HEK293 (cell line): ENCODE measurements around the gene SH3RF3.

Experiments
- CTCF ChIA-PET: fragments of 350-600 bp; formaldehyde crosslinking; extraction: SDS; loops from one replicate; lab custom pipeline; 2021; ENCODE audit warnings: antibody characterized with exemption; lab: Yijun Ruan, JAX
- POLR2A ChIA-PET: fragments of 300-600 bp; formaldehyde crosslinking; extraction: SDS; loops from one replicate; lab custom pipeline; 2020; ENCODE audit warnings: antibody characterized with exemption, inconsistent platforms; lab: Yijun Ruan, JAX
- H3K27ac ChIP-seq: fragments of 200-500 bp; sonication (Bioruptor generic); 2 replicates; pipeline ENCODE4 v1.5.1; 2014; ENCODE audit warnings: low read depth, low read length, control low read depth, inconsistent platforms; ENCODE audit errors: extremely low read depth
- H3K36me3 ChIP-seq, 2 experiments: fragments of 200-500 bp in 1 of 2; sonication (Bioruptor generic) in 1 of 2; 1 replicate in 1 of 2; 2 replicates in 1 of 2; pipeline ENCODE4 v1.5.1; 2014 to 2017; ENCODE audit warnings: inconsistent platforms in 2 of 2, low read length in 2 of 2; ENCODE audit not compliant: control insufficient read depth in 2 of 2, insufficient read depth in 1 of 2
- H3K4me1 ChIP-seq: fragments of 200-500 bp; sonication (Bioruptor generic); 2 replicates; pipeline ENCODE4 v1.5.1; 2014; ENCODE audit warnings: mild to moderate bottlenecking, low read length, inconsistent platforms; ENCODE audit not compliant: control insufficient read depth, insufficient read depth
- H3K4me3 ChIP-seq: 2 replicates; pipeline ENCODE4 v1.5.1; 2011; ENCODE audit warnings: low read depth, mild to moderate bottlenecking, control low read depth, low read length, moderate library complexity
- H3K9me3 ChIP-seq: fragments of 200-500 bp; sonication (Bioruptor generic); 2 replicates; pipeline ENCODE4 v1.5.1; 2014; ENCODE audit warnings: low read depth, low read length, inconsistent platforms; ENCODE audit not compliant: control insufficient read depth, insufficient read depth
- EGR2 ChIP-seq: fragments of 450-650 bp; formaldehyde crosslinking; IDR thresholded peaks from 2 replicates; pipeline ENCODE4 v1.5.1; 2016; ENCODE audit warnings: low read depth, missing biosample characterization, missing genetic modification characterization
- GLIS2 ChIP-seq: fragments of 450-650 bp; formaldehyde crosslinking; IDR thresholded peaks from 2 replicates; pipeline ENCODE4 v1.5.1; 2016; ENCODE audit warnings: missing biosample characterization, missing genetic modification characterization
- KLF7 ChIP-seq: fragments of 450-650 bp; formaldehyde crosslinking; IDR thresholded peaks from 2 replicates; pipeline ENCODE4 v1.5.1; 2016; ENCODE audit warnings: missing biosample characterization, missing genetic modification characterization, borderline replicate concordance
- PRDM10 ChIP-seq: fragments of 450-650 bp; formaldehyde crosslinking; IDR thresholded peaks from 2 replicates; pipeline ENCODE4 v1.5.1; 2016; ENCODE audit warnings: missing biosample characterization, missing genetic modification characterization
- SCRT2 ChIP-seq: fragments of 450-650 bp; formaldehyde crosslinking; IDR thresholded peaks from 2 replicates; pipeline ENCODE4 v1.5.1; 2016; ENCODE audit warnings: missing biosample characterization, missing genetic modification characterization
- TCF7L2 ChIP-seq: IDR thresholded peaks from 2 replicates; pipeline ENCODE4 v1.6.1; 2011; ENCODE audit warnings: low read depth, mild to moderate bottlenecking, inconsistent platforms, low read length, moderate library complexity, borderline replicate concordance
- ZEB2 ChIP-seq: fragments of 450-650 bp; formaldehyde crosslinking; IDR thresholded peaks from 2 replicates; pipeline ENCODE4 v1.5.1; 2016; ENCODE audit warnings: missing biosample characterization, missing genetic modification characterization
- ZFHX2 ChIP-seq: fragments of 450-650 bp; formaldehyde crosslinking; conservative IDR thresholded peaks from 2 replicates; pipeline ENCODE4 v1.5.1; 2016; ENCODE audit warnings: missing biosample characterization, missing genetic modification characterization
- ZFP3 ChIP-seq: fragments of 450-650 bp; formaldehyde crosslinking; IDR thresholded peaks from 2 replicates; pipeline ENCODE4 v1.5.1; 2016; ENCODE audit warnings: low read depth, missing biosample characterization, missing genetic modification characterization
- ZNF132 ChIP-seq: fragments of 450-650 bp; formaldehyde crosslinking; IDR thresholded peaks from 2 replicates; pipeline ENCODE4 v1.5.1; 2017; ENCODE audit warnings: missing biosample characterization, missing genetic modification characterization, borderline replicate concordance
- ZNF148 ChIP-seq: fragments of 450-650 bp; formaldehyde crosslinking; IDR thresholded peaks from 2 replicates; pipeline ENCODE4 v1.5.0; 2017; ENCODE audit warnings: missing biosample characterization, missing genetic modification characterization, borderline replicate concordance
- ZNF239 ChIP-seq: fragments of 450-650 bp; formaldehyde crosslinking; IDR thresholded peaks from 2 replicates; pipeline ENCODE4 v1.5.1; 2016; ENCODE audit warnings: missing biosample characterization, missing genetic modification characterization
- ZNF24 ChIP-seq: fragments of 450-650 bp; formaldehyde crosslinking; IDR thresholded peaks from 2 replicates; pipeline ENCODE4 v1.5.1; 2016; ENCODE audit warnings: missing biosample characterization, missing genetic modification characterization
- ZNF514 ChIP-seq: fragments of 450-650 bp; formaldehyde crosslinking; IDR thresholded peaks from 2 replicates; pipeline ENCODE4 v1.5.1; 2016; ENCODE audit warnings: missing biosample characterization, missing genetic modification characterization
- ZNF529 ChIP-seq: fragments of 450-650 bp; formaldehyde crosslinking; IDR thresholded peaks from 2 replicates; pipeline ENCODE4 v1.5.1; 2017; ENCODE audit warnings: missing genetic modification characterization, missing biosample characterization; ENCODE audit not compliant: insufficient replicate concordance
- ZNF544 ChIP-seq: fragments of 450-650 bp; formaldehyde crosslinking; IDR thresholded peaks from 2 replicates; pipeline ENCODE4 v1.5.0; 2017; ENCODE audit warnings: missing biosample characterization, missing genetic modification characterization
- ZNF664 ChIP-seq: fragments of 450-650 bp; formaldehyde crosslinking; IDR thresholded peaks from 2 replicates; pipeline ENCODE4 v1.5.1; 2016; ENCODE audit warnings: missing biosample characterization, missing genetic modification characterization
- ZNF701 ChIP-seq: fragments of 450-650 bp; formaldehyde crosslinking; IDR thresholded peaks from 2 replicates; pipeline ENCODE4 v1.5.1; 2016; ENCODE audit warnings: missing biosample characterization, missing genetic modification characterization
- TF ChIP-seq, protein P1 (sequence below): fragments of 450-650 bp; formaldehyde crosslinking; IDR thresholded peaks from 2 replicates; pipeline ENCODE4 v1.5.1; 2016; ENCODE audit warnings: missing biosample characterization, missing genetic modification characterization

SH3RF3 gene

GRCh38 chr2:109382226-109382895, 253.4 kb downstream of the SH3RF3 start:
- Histone ChIP-seq H3K9me3 (no peaks in the 10 kb centered on the region), H3K4me3 (no peak overlapping the region), H3K27ac (no peak overlapping the region), H3K4me1 (no peaks in the 10 kb centered on the region; the same call in 1 of the 2 replicates), H3K36me3 (no peaks in the 10 kb centered on the region)
- ChIA-PET CTCF (interaction anchor here (0.6 kb wide), 1 partner anchor 8 kb away, joined by 3 read pairs; no protein-coding TSS in a partner anchor), POLR2A (no interaction called here)
- TF ChIP-seq TCF7L2 (no peak), KLF7 (tag by site-specific recombination) (no peak), PRDM10 (tag by site-specific recombination) (no peak), ZNF529 (tag by site-specific recombination) (no peak), ZNF24 (tag by site-specific recombination) (no peak), ZFHX2 (tag by site-specific recombination) (peak; percentile 73), ZNF132 (no peak), ZNF544 (tag by site-specific recombination) (no peak), GLIS2 (tag by site-specific recombination) (0 out of 2 replicates have a peak, but pooled peaks have one; percentile 37), ZFP3 (tag by site-specific recombination) (no peak), ZEB2 (no peak), ZNF514 (tag by site-specific recombination) (no peak), ZNF701 (tag by site-specific recombination) (no peak), ZNF148 (tag by site-specific recombination) (no peak), ZNF239 (tag by site-specific recombination) (no peak), ZNF664 (tag by site-specific recombination) (no peak), EGR2 (tag by site-specific recombination) (peak; percentile 58), SCRT2 (tag by site-specific recombination) (no peak)
- TF ChIP-seq, protein P1, sequence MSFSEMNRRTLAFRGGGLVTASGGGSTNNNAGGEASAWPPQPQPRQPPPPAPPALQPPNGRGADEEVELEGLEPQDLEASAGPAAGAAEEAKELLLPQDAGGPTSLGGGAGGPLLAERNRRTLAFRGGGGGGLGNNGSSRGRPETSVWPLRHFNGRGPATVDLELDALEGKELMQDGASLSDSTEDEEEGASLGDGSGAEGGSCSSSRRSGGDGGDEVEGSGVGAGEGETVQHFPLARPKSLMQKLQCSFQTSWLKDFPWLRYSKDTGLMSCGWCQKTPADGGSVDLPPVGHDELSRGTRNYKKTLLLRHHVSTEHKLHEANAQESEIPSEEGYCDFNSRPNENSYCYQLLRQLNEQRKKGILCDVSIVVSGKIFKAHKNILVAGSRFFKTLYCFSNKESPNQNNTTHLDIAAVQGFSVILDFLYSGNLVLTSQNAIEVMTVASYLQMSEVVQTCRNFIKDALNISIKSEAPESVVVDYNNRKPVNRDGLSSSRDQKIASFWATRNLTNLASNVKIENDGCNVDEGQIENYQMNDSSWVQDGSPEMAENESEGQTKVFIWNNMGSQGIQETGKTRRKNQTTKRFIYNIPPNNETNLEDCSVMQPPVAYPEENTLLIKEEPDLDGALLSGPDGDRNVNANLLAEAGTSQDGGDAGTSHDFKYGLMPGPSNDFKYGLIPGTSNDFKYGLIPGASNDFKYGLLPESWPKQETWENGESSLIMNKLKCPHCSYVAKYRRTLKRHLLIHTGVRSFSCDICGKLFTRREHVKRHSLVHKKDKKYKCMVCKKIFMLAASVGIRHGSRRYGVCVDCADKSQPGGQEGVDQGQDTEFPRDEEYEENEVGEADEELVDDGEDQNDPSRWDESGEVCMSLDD (tag by site-specific recombination) = no peak
